ENCODE data around the gene ACBD6. TPM values are rescaled to one million over a fixed set of nuclear protein-coding genes. Genes with fewer than 3 reads are reported as not detected.
"Not testable (repeated sequence)": the region's sequence is repeated elsewhere in the genome, so short reads cannot be mapped to it uniquely, and the experiment has no call there.

ACBD6 gene, protein sequence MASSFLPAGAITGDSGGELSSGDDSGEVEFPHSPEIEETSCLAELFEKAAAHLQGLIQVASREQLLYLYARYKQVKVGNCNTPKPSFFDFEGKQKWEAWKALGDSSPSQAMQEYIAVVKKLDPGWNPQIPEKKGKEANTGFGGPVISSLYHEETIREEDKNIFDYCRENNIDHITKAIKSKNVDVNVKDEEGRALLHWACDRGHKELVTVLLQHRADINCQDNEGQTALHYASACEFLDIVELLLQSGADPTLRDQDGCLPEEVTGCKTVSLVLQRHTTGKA
- total RNA-seq, result 10 to 100 TPM; 41.9 to 50.0 TPM

DNA sequence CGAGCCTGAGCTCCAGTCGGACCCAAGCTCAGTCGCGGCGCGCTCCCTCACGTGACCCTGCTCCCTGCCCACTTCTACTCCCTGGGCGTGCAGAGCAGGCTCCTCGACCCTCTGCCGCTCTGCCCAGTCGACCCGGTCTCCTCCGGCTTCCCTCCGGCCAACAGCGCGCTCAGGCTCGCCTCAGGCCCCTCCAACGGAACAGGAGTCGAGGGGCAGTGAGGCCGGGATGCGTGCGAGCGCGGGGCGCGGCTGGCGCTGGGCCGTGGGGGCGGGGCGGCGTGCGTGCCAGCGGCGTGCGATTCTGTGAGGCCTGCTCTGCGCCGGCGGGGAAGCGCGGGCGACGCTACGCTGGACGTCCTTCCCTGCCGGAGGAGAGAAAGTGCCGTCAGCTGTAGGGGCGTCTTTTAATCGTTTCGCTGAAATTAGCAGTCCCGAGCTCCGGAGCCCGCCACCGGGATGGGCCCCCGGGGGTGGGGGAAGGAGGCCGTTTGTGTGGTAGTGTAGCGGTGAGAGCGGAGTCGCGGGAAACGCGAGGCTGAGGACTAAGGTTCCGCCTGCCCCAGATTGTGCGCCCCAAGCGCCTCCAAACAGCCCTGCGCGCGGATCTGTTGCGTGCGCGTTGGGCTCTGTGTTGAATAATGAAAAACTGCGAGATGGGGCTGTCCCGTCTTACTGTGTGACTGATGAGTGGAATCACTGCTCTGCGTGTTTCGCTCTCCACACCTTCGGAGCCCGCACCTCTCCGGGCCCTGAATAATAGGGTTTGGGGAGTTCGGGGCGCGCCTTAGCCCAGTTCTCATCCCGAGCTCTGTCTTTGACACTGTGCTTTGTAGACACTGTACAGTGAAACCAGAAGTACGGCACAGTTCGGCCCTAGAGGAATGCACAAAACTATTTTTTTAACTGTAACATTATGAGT is at the start of gene ACBD6:
Gene ACBD6 (minus strand): TSS at position 217 of the 919 bp plus-strand sequence. CDS start 311 bp downstream, outside the sequence.
- TF ChIP-seq POLR2A (IDR thresholded peaks at IDR 0.05), result no peak
- TF ChIP-seq, protein P1, sequence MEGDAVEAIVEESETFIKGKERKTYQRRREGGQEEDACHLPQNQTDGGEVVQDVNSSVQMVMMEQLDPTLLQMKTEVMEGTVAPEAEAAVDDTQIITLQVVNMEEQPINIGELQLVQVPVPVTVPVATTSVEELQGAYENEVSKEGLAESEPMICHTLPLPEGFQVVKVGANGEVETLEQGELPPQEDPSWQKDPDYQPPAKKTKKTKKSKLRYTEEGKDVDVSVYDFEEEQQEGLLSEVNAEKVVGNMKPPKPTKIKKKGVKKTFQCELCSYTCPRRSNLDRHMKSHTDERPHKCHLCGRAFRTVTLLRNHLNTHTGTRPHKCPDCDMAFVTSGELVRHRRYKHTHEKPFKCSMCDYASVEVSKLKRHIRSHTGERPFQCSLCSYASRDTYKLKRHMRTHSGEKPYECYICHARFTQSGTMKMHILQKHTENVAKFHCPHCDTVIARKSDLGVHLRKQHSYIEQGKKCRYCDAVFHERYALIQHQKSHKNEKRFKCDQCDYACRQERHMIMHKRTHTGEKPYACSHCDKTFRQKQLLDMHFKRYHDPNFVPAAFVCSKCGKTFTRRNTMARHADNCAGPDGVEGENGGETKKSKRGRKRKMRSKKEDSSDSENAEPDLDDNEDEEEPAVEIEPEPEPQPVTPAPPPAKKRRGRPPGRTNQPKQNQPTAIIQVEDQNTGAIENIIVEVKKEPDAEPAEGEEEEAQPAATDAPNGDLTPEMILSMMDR (IDR thresholded peaks at IDR 0.05), result peak in 1 of 4 experiments; percentile 9
- TF ChIP-seq POLR2AphosphoS5 (IDR thresholded peaks at IDR 0.05), result peak; percentile 24
- DNase-seq (ENCODE audit: low spot score), result peak; percentile 67

DNA sequence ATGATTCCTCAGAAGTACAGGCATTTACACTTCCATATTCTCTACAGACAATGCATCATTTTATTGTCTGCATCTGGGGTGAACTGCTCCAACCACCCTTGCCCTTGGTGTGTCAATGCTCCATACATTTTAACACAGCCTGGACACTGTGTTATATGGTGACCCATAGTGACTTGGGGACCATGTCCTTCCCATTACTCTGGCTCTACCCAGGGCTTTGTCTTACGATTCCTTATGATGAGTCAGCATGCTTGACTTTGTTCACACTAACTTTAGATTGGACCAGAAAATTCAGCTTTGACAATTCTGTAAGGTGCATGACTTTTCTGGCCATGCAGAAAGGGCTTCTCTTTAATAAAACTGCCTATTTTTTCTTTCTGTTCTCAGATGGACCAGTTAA is 49.6 kb upstream of the ACBD6 start:
- H3K9me3 ChIP-seq, result no peaks in the 10 kb centered on the region
- TF ChIP-seq POLR2A (IDR thresholded peaks at IDR 0.05), result no peak
- TF ChIP-seq POLR2AphosphoS5 (IDR thresholded peaks at IDR 0.05), result no peak
- TF ChIP-seq, protein P1 (IDR thresholded peaks at IDR 0.05), result no peak
- no peak for DNase-seq (ENCODE audit: low spot score)
- WGBS, result 74% methylated on average over 1 of the region's 1 CpG
- no peak overlapping the region for H3K27ac ChIP-seq
- intact Hi-C loops (cut with DNase I), result no loop called here
- no peaks in the 10 kb centered on the region for H3K27me3 ChIP-seq (replicated peaks; ENCODE audit: insufficient read depth)
- H3K4me3 ChIP-seq, result no peak overlapping the region
- H3K36me3 ChIP-seq, result no peaks in the 10 kb centered on the region
- H3K4me1 ChIP-seq (replicated peaks), result no peaks in the 10 kb centered on the region

More for the DNA sequence above, at the start of gene ACBD6:
- peak within 1 kb of the TSS; percentile 90 to 93 for H3K27ac ChIP-seq
- peak within 1 kb of the TSS; percentile 67 to 89 for H3K4me3 ChIP-seq
- H3K36me3 ChIP-seq, result no peaks in the 10 kb centered on the region
- intact Hi-C loops (cut with DNase I), result no loop called here
- no peaks in the 10 kb centered on the region for H3K4me1 ChIP-seq (replicated peaks)
- no peaks in the 10 kb centered on the region for H3K9me3 ChIP-seq
- WGBS, result under 1% methylated on average over 81 of the region's 83 CpGs
- H3K27me3 ChIP-seq (replicated peaks; ENCODE audit: insufficient read depth), result no peaks in the 10 kb centered on the region

DNA sequence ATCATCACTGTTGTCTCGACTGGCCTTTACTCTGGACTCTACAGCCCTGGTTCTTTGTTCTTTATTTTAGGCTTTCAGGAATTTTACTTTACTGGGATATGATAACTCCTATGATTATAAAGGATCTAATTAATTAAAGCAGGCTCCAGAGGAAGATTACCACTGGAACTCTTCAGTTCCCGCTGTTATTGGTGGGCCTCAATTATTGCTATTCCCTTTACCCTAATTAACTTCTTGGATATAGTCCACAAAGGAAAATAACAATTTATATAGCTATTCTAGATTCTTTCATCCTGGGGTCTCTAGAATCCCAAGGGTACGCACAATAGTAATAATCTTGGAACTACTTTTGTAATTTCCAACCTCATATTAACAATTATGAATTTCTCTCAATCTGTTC is 47.9 kb upstream of the ACBD6 start:
- TF ChIP-seq POLR2AphosphoS5 (IDR thresholded peaks at IDR 0.05), result no peak
- TF ChIP-seq POLR2A (IDR thresholded peaks at IDR 0.05), result no peak
- TF ChIP-seq, protein P1 (IDR thresholded peaks at IDR 0.05), result no peak
- Histone ChIP-seq H3K9me3 (no peaks in the 10 kb centered on the region), H3K4me3 (no peak overlapping the region), H3K27me3 (replicated peaks; ENCODE audit: insufficient read depth) (no peaks in the 10 kb centered on the region), H3K36me3 (no peaks in the 10 kb centered on the region), H3K27ac (no peak overlapping the region), H3K4me1 (replicated peaks) (no peaks in the 10 kb centered on the region)
- 97% methylated on average over 3 of the region's 3 CpGs for WGBS
- no peak for DNase-seq (ENCODE audit: low spot score)
- intact Hi-C loops (cut with DNase I), result no loop called here

DNA sequence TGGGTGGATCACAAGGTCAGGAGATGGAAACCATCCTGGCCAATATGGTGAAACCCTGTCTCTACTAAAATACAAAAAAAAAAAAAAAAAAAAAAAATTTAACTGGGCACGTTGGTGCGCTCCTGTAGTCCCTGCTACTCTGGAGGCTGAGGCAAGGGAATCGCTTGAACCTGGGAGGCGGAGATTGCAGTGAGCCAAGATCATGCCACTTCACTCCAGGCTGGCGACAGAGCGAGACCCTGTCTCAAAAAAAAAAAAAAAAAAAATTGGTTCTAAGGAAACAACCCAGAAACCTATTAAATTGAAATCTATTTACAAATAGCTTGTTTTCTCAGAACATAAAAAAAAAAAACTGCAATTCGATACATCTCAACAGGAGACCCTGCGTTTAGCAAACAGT is 47.4 kb upstream of the ACBD6 start:
- H3K27ac ChIP-seq; H3K4me1 ChIP-seq (replicated peaks); H3K9me3 ChIP-seq; H3K4me3 ChIP-seq; H3K27me3 ChIP-seq (replicated peaks; ENCODE audit: insufficient read depth); intact Hi-C loops (cut with DNase I); H3K36me3 ChIP-seq; DNase-seq (ENCODE audit: low spot score): not testable (repeated sequence)
- 93% methylated on average over 8 of the region's 8 CpGs for WGBS

DNA sequence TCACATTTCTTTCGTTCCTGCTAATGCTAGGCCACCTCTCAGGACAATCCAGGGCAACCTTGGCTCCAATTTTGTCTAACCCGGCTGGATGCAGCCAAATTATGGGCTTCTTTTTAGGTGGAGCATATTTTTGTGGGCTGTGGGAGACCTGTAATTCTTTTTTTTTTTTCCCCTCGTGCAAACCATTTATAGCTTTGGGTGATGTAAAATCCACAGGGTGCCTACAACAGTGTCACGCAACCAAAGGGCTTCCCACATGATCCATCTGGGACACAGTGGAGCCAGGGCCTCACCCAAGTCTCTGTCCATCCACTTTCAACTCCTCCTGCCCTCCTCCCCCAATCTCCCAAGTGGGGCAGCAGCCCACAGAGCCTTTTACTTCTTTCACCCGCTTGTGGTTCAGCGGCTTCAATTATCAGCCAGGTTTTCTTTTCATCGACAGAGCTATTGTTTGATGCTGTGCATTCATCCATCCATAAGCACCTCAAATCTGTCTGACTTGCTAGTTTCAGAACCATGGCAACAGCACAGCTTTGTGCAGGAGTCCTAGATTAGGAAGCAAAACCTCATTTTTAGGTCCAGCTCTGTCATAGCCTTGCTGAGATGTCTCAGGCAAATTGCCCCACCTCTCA is 46.4 kb upstream of the ACBD6 start:
- Histone ChIP-seq H3K9me3 (no peaks in the 10 kb centered on the region), H3K27me3 (replicated peaks; ENCODE audit: insufficient read depth) (no peaks in the 10 kb centered on the region), H3K36me3 (no peaks in the 10 kb centered on the region), H3K27ac (no peak overlapping the region), H3K4me1 (replicated peaks) (no peaks in the 10 kb centered on the region), H3K4me3 (no peak overlapping the region)
- WGBS, result 90% methylated on average over 7 of the region's 7 CpGs
- no peak for TF ChIP-seq POLR2A (IDR thresholded peaks at IDR 0.05)
- no peak for TF ChIP-seq POLR2AphosphoS5 (IDR thresholded peaks at IDR 0.05)
- TF ChIP-seq, protein P1 (IDR thresholded peaks at IDR 0.05), result no peak
- no peak for DNase-seq (ENCODE audit: low spot score)
- intact Hi-C loops (cut with DNase I), result no loop called here
